AG04450 (cell line): Measurements from ENCODE around the gene ALPK3. TPM values are rescaled to one million over a fixed set of nuclear protein-coding genes. Genes with fewer than 3 reads are reported as not detected.

Experiments
- CTCF ChIA-PET: fragments of 300-600, 350-600 bp; formaldehyde crosslinking; extraction: SDS; loops from one replicate; lab custom pipeline; 2022; ENCODE audit warnings: antibody characterized with exemption, inconsistent platforms; lab: Charles Lee
- POLR2A ChIA-PET: fragments of 350-600 bp; formaldehyde crosslinking; extraction: SDS; loops from one replicate; lab custom pipeline; 2021; ENCODE audit warnings: antibody characterized with exemption, inconsistent platforms; lab: Yijun Ruan, JAX
- DNase-seq: peaks from one replicate; pipeline ENCODE4 v3.0.0-alpha.2; 2011; ENCODE audit warnings: low read depth, low spot score
- H3K27ac ChIP-seq: one replicate; pipeline ENCODE4 v1.5.1; 2012; ENCODE audit warnings: low read depth, low read length, control low read depth
- H3K27me3 ChIP-seq: one replicate; pipeline ENCODE4 v1.6.0; 2012; ENCODE audit warnings: low read length; ENCODE audit not compliant: control insufficient read depth, insufficient read depth
- H3K4me3 ChIP-seq: 2 replicates; pipeline ENCODE4 v1.5.1; 2011; ENCODE audit warnings: mild to moderate bottlenecking, low read depth, low read length, control low read depth
- H3K9me3 ChIP-seq: 2 replicates; pipeline ENCODE4 v1.5.1; 2012; ENCODE audit warnings: low read length; ENCODE audit not compliant: control insufficient read depth, insufficient read depth
- CTCF ChIP-seq: IDR thresholded peaks from 2 replicates; pipeline ENCODE4 v1.5.1; 2011; ENCODE audit warnings: low read depth, low read length, control low read depth, inconsistent platforms
- polyA plus RNA-seq: library from polyadenylated mRNA; depleted of rRNA; stranded (reverse); fragments of >200 nt; gene quantifications from 2 replicates; pipeline ENCODE4 v1.2.3, GENCODE V29; 2011

The ALPK3 gene
- polyA plus RNA-seq, 1 experiment, result 0.04 TPM

- H3K27me3 ChIP-seq, result no peaks in the 10 kb centered on the region
- DNase-seq, result no peak
- CTCF ChIA-PET, result interaction anchor here (0.6 to 1.5 kb wide), 2 partner anchors 47 to 73 kb away, joined by 4 read pairs; no protein-coding TSS in a partner anchor
- POLR2A ChIA-PET, result no interaction called here
- H3K9me3 ChIP-seq, result no peaks in the 10 kb centered on the region
- H3K4me3 ChIP-seq, result no peak overlapping the region
- no peak for TF ChIP-seq CTCF
- no peak overlapping the region for H3K27ac ChIP-seq
Observed at GRCh38 chr15:84805221-84805620, 11.9 kb upstream of the ALPK3 start.

GRCh38 chr15:84807228-84807627, 9.9 kb upstream of the ALPK3 start:
- Histone ChIP-seq H3K27ac (no peak overlapping the region), H3K4me3 (no peak overlapping the region), H3K9me3 (no peaks in the 10 kb centered on the region), H3K27me3 (no peaks in the 10 kb centered on the region)
- TF ChIP-seq CTCF, result no peak
- ChIA-PET CTCF (no interaction called here), POLR2A (no interaction called here)
- no peak for DNase-seq

GRCh38 chr15:84810073-84810840, 6.9 kb upstream of the ALPK3 start:
- no peaks in the 10 kb centered on the region for H3K27me3 ChIP-seq
- H3K27ac ChIP-seq, result peak overlapping the region; percentile 39
- ChIA-PET POLR2A (no interaction called here), CTCF (no interaction called here)
- no peak for DNase-seq
- TF ChIP-seq CTCF, result no peak
- no peak overlapping the region for H3K4me3 ChIP-seq
- no peaks in the 10 kb centered on the region for H3K9me3 ChIP-seq

GRCh38 chr15:84811151-84811550, 6.0 kb upstream of the ALPK3 start:
- DNase-seq, result no peak
- Histone ChIP-seq H3K27me3 (no peaks in the 10 kb centered on the region), H3K9me3 (no peaks in the 10 kb centered on the region), H3K27ac (no peak overlapping the region), H3K4me3 (no peak overlapping the region)
- ChIA-PET CTCF (no interaction called here), POLR2A (no interaction called here)
- TF ChIP-seq CTCF, result no peak

- no peak for DNase-seq
- no peaks in the 10 kb centered on the region for H3K27me3 ChIP-seq
- ChIA-PET CTCF (no interaction called here), POLR2A (no interaction called here)
- no peak overlapping the region for H3K27ac ChIP-seq
- no peak overlapping the region for H3K4me3 ChIP-seq
- no peak for TF ChIP-seq CTCF
- H3K9me3 ChIP-seq, result peaks cover 2% of the 10 kb centered on the region; the same call in 1 of the 2 replicates
Observed at GRCh38 chr15:84811828-84812227, 5.3 kb upstream of the ALPK3 start.
